Frontal cortex (tissue), 4 donors: ENCODE measurements around the gene TLCD4. TPM values are rescaled to one million over a fixed set of nuclear protein-coding genes. Genes with fewer than 3 reads are reported as not detected.
A peak's percentile ranks its signal among the peaks of the same experiment; 100 is the strongest.

Experiments used
- DNase-seq, 2 donors: peaks; one replicate each; pipeline ENCODE4 v3.0.0; 2012; ENCODE audit warnings: low spot score in 2 of 2
- FAIRE-seq: peaks from 2 replicates; lab custom pipeline; 2012; peaks lifted over from hg19 to GRCh38; lab: Jason Lieb, UNC
- total RNA-seq: library from RNA; depleted of rRNA; stranded (reverse); fragments of >200 nt; gene quantifications from one replicate; pipeline ENCODE4 v1.2.3, GENCODE V29; 2014
- donor health status: control.
- donor health status: control.
- donor health status: control.

Gene TLCD4
- total RNA-seq, 1 donor from 2014 or later, result 15.9 TPM

DNA sequence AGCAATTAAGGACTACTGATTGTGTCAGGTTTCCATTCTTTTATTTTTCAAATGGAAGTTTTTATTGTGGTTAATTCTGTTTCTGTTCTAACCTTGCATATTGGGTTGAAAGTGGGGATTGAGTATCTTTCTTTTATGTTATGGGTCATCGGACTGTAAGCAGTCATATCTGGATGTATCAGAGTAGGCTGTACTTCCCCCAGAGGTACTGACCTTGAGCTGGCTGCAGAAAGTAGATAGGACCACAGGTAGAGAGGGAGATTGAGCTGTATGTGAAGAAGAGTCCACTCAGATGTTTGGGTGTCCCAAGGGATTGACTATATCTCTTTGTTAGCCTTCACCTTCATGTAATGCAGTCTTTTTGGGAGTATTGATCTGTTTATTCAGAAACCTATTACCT lies 23.9 kb upstream of the TLCD4 start:
- FAIRE-seq (no peak), DNase-seq (no peak)

DNA sequence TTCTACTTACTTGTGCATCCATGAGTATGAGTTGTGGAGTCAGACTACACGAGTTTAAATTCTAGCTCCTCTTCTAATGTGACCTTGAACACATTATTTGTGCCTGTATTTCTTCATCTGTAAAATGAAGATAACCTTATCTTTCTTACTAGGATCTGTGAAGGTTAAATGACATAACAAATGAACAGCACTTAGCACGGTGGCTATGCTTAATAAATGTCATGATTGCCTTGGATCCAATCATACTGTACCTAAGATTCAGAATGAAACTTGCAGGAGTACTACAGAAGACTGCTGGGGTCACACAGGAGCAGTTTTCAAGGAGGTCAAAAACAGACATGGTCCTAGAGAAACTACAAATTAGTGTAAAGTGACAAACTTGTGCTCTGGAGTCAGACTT lies 22.2 kb upstream of the TLCD4 start:
- FAIRE-seq (no peak), DNase-seq (no peak)

DNA sequence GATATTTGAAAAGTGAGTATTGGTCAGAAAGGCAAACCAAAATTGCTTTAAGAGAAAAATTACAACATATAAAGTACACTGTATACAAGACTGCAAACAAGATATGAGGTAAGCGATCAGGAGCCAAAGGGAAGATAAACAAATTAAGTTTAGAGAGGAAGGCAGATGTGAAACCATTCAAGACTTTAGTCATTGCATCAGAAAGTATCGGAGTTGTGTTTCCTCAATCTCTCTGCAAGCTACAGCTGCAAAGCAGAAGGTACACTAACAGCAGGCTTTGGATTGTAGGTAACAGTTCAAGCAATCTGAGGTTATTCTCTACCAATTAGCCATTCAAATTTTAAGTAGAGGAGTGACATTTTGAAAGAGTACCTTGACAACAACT lies 21.3 kb upstream of the TLCD4 start:
- DNase-seq (no peak), FAIRE-seq (no peak)

DNA sequence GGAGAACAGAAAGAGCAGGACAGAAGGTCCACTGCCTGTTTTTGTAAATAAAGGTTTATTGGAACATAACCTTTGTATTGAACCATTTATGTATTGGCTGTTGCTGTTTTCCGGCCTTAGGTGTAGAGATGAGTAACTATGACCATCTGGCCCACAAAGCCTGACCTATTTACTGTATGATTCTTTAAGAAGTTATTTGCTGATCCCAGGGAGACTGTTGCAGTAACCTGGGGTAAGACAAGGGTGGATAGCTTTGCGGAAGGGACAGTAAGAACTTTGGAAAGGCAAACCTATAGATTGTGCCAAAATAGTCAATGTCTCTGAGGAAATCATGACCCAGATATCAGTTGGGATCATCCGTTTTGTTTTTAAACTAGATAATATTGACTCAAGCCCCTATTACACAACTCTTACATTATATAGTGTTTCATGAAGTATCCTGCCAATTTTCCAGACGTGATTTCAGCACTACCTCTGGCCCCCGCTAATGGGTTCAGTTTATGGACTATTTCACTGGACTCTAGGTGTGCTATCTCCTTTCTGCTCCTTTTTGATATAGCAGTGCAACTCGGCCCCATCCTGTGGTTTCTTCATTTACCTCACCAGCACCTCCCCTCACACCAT lies 20.8 kb upstream of the TLCD4 start:
- FAIRE-seq (no peak), DNase-seq (no peak)

DNA sequence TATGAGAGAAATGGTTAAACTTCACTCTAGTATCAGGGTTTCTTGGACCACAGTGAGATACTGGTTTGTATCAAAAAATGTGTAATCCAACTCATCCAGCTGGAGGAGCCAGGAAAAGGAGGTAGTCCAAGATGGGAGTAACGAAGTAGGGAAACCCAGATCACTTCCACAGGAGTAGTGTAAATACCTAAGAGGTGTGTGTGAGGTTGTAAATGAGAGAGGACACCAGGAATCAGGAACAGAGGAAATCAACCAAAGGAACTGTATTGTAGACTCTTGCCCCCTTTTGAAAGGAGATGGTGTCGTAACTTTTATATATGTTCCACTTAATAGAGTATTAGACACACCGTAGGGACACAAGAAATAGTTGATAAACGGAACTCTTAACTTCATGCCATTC lies 19.7 kb upstream of the TLCD4 start:
- DNase-seq (no peak), FAIRE-seq (no peak)

DNA sequence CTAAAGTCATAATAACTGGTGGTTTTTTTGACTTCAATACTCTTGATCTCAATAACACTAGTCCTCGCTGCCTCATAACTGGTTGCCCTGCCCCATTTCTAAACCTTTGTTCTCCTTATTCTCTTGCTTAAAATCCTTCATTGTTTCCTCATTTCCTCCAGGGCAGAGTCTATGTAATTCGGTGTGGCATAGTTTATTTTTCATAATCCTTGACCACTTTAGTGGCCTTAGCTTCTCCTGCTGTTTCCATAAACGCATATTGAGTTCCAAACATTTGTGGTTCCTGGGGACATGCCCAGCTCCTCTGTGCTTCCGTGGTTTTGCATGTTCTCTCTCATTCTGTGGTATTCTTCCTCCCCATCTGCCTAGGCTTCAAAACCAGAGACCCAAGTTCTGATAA lies 19.0 kb upstream of the TLCD4 start:
- FAIRE-seq (no peak), DNase-seq (no peak)

DNA sequence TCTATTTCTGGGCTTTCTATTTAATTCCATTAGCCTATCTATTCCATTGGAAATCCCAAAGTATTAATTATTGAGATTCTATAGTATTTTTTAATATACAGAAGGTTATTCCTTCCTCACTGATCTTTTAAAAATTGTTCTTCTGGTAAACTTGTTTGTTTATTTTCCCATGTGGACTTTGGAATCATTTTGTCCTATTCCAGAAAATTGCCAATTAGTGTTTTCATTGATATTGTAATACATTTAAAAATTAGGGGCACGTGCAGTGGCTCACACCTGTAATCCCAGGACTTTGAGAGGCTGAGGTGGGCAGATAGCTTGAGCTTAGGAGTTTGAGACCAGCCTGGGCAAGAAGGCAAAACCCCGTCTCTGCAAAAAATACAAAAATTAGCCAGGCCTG lies 8.4 kb upstream of the TLCD4 start:
- no peak for FAIRE-seq
- DNase-seq, result no peak

DNA sequence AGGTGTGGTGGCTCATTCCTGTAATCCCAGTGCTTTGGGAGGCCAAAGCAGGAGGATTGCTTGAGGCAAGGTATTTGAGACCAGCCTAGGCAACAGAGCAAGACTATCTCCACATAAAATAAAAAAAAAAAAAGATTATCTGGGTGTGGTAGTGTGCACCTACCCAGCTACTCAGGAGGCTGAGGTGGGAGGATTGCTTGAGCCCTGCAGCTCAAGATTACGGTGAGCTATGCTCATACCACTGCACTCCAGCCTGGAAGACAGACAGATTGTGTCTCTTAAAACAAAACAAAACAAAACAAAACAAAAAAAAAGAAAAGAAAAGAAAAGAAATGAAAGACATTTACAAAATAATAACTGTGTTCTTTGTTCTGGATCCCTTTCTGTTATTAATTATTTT lies 6.1 kb upstream of the TLCD4 start:
- DNase-seq, result no peak

DNA sequence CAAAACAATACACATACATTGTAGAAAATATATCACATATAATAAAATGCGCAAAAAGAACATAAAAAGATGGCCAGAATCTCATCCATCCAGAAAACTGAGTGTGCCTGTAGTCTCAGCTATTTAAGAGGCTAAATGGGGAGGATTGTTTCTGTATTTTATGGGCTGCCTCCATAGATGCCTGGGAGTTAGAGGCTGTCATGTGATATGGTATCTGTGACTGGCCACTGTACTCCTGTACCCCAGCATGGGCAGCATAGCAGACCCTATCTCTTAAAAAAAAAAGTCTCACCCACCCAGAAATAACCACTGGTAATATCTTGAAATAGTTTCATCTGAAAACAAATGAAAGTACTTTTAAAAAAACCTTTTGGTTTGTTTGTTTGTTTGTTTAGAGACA lies 3.5 kb upstream of the TLCD4 start:
- FAIRE-seq (no peak), DNase-seq (no peak)

More for the DNA sequence above, 6.1 kb upstream of the TLCD4 start:
- no peak for FAIRE-seq

DNA sequence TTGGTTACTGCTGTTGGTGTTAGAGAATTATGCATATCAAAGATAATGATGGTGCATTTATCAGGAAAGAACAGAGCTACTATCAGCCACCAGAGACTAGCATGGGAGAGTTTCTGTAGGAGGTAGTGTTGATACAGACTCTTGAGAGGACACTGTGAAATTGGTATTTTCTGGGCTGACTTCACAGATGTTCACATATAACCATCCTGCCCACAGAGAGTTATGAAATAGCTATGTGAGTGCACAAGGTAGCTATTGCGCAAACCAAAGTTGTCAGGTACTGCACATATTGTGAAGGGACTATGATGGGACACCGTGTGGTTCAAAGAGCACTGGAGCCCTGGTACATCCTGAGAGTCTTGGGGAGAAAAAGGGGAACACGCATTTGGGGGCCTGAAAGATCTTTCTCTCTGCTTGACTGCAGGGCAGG lies 1.4 kb upstream of the TLCD4 start:
- DNase-seq, result no peak
- FAIRE-seq, result no peak

DNA sequence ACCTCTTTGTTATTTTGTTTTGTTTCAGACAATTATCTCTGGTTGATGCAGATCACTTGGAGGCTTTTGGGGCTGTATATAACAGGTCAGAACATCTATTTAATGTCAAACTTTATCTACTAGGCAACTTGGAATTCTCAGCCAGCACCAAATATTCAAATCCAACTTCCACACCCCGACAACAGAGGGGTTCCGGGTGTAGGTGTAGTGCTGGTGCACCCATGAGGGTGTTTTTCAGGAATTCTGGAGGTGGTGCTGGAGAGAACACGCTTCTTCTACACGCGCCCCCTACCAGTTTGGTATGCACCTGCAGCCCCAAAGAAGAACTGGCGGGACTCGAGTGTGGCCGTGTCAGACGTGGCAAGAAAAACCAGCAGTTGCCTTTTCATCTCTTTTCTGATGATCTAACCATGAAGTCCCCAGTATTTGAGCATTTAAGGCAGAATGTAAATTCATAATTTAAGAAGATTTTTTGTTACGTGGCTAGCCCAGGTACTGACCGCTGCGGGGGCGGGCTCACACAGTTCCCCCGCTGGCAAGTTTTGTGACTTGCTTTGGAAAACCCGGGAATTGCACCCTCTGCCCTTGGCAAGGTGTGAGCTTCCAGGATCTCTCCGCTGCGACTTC lies 462 bp upstream of the TLCD4 start:
- DNase-seq, result peak; percentile 55 to 61

DNA sequence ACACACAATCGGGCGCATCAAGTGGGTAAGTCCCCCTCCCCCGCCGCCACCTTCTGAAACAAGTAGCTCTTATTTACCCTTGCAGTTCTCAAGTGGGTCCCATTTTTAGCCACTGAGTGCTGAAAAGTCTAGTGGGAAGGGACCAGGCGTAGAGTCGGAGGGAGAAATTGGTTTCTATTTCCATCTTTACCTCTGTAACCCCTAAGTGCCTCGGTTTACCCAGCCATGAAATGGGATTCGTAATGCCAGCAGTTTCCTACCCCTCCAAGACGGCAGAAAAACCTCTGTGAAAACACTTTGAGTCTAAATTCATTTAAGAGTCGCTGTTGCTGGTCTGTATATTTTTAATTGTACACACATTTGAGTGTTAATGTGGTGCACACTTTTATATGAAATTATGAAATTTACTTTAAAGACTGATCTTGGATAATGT lies 928 bp downstream of the TLCD4 start:
- FAIRE-seq (no peak), DNase-seq (no peak)

More for the DNA sequence above, 462 bp upstream of the TLCD4 start:
- FAIRE-seq, result no peak

DNA sequence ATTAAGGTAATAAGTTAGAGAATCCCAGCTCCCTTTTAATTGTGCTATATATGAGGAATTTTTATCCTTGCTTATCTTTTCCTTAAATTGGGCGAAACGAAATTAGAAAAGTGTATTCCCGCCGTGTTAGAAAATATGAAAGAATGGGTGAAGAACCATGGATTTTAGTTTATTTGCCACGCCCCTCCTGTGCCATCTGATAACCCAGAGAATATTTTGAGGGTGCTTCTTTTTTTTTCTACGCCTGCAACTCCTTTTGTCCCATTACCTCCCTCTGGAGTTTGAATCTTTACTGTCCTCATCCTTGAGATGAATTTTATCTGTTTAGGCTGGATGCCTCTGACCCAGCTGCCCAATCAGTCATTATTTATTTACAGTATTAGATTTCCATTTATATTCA lies 1.6 kb downstream of the TLCD4 start:
- DNase-seq, result no peak
- FAIRE-seq, result no peak

DNA sequence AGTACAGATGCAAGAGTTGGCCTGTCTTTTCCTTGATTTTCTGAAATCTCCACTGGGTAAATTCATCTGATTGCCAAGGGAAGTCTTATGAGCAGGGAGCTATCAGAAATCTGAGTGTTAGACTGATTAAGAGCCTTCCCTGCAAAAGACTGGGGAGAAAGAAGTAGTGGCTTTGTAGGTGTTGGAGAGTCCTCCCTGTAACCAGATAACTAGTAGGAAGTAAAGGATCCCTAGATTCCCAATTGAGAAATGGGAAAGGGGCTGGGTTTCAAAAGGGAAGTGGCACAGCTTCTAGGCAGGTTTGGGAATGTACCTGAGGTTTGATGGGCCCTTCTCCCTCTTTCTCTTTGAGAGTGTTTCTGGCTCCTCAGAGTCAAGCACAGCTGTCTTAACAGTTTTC lies 2.1 kb downstream of the TLCD4 start:
- FAIRE-seq, result no peak
- DNase-seq, result peak in 1 of 2 donors; percentile 17

DNA sequence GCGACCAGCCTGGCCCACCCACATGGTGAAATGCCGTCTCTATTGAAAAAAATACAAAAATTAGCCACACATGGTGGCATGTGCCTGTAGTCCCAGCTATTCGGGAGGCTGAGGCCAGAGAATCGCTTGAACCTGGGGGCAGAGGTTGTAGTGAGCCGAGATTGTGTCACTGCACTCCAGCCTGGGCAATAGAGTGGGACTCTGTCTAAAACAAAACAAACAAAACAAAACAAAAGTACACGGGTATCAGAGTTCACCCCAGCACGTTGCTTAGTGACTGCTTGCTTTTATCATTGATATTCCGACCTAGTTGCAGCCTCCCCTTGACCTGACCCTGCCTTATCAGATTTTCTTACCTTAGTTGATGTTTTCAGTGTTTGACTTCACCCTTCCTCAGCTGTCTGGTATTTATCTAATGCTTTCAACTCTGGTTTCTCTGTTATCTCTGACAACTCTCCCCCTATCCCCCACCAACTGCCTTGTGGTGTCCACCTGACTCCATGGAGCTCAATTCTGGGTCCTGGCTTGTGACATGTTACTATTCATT lies 5.1 kb downstream of the TLCD4 start:
- DNase-seq (no peak), FAIRE-seq (no peak)

DNA sequence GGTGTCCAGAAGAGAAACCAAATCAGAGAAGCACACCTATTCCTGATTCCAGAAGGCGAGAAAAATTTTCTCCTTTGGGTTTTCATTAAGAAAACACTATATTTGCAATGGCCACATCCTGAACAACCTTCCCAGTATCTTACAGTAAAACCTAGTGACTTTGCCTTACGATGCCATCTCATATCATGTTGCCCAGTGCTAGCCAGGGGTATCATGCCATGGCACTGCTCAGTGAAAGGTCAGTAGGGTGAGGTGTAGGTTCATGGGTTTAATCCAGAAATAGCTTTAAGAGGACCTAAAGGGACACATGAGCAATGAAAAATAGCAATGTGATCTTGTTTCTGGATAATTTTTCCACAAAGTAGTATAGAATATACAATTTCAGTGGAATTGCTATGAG lies 7.2 kb downstream of the TLCD4 start:
- no peak for FAIRE-seq
- DNase-seq, result no peak

DNA sequence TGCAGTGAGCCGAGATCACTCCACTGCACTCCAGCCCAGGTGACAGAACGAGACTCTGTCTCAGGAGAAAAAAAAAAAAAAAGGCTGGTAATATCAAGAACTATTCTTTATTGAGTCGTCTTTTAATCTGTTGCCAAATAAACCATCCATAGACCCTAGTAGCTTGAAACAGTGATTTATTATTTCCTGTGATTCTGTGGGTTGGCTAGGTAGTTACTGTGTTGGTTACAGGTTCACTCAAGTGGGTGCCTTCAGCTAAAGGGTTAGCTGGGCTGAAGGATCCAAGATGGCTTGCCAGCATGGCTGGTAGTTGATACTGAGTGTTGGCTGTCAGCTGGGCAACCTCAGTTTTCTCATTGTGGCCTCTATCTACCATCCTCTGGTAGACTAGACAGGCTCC lies 9.2 kb downstream of the TLCD4 start:
- DNase-seq, result no peak
- FAIRE-seq, result no peak

DNA sequence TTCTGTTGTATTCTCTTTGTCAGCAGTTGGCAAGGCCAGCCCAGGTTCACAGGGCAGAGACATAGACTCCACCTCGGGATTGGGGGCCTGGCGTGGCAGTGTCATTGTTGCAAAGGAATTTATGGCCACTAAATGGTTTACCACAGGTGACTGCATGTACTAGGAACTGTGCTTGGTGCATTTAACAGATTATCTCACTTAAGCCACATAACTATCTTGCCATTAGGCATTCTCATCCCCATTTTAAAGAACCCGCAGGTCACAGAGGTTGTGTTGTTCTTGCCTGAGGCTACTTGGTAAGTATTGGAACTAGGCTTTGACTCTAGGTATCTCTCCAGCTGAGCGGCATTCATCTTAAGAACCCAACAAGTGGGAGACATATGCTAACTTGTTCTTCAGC lies 9.7 kb downstream of the TLCD4 start:
- no peak for DNase-seq
- no peak for FAIRE-seq

DNA sequence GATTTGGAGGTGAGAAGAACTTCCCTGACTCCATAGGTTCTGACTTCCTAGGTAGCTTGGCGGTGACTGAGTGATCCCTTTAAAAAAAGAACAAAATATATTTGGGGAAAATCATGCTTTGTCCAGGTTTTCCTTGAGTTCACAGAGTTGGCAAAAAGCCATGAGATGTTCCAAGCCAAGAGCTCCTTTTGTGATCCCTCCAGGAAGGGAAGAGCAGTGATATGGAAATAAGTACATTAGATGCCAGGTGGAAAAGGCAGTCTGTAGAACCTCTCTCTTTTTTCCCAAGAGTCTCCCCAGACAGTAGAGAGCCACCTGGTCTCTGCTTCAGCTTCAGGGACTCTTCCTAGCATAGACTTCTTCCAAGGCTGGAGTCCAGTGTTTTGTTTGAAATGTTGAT lies 10.2 kb downstream of the TLCD4 start:
- no peak for FAIRE-seq

DNA sequence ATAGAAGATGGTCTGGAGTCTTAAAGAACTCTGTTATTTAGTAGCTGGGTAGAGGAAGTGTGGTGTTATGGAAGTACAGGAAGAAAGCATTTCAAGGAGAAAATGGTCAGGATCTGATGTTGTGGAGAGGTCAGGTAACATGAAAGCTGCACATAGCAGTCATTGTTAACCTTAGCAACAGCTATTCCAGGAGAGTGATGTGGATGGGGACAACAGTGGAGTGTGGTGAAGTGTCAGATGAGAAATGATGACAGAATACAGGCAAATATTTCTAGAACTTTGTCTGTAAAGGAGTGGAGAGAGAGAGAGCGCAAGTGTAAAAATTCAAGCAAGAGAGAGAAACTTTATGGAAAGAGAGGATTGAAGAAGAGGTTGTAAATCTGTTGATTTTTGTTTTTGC lies 15.6 kb downstream of the TLCD4 start:
- DNase-seq (no peak), FAIRE-seq (no peak)

More for the DNA sequence above, 10.2 kb downstream of the TLCD4 start:
- DNase-seq, result no peak

DNA sequence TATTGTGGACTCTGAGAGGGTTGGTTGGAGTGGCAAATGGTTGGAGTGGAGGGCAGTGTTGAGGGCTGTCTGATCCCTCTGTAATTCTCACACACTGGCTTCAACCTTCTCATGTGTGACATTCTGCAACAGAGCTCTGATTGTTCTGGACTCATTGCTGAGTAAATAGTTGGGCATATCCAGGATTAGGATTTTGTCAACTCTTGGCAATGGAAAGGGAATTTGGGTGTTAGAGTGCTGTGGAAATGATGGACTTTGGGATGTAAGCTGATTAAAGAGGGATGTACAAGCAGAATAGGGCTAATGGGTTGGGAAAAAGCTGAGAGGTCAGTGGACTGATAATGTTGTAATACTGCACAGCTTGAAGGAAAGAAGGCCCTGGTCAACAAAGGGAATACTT lies 16.5 kb downstream of the TLCD4 start:
- FAIRE-seq (no peak), DNase-seq (no peak)

DNA sequence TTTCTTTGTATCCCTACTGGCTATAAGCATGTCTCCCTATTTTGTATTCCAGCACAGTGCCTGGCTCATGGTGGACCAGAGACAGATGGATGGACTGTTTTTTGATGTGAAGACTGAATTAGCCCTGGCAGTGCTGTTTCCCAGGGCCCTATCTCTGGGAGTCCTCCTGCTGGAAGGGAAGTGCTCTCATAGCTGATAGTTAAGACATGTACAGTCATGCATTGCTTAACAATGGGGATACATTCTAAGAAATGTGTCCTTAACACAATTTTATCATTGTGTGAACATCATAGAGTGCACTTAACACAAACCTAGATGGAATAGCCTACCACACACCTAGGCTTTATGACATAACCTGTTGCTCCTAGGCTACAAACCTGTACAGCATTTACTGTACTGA lies 21.1 kb downstream of the TLCD4 start:
- FAIRE-seq (no peak), DNase-seq (no peak)
